Stimulated activated CD8-positive, alpha-beta memory T cell treated with anti-CD3 and anti-CD28 coated beads, Interleukin-12 subunit alpha, Interleukin-12 subunit beta, amount 100 ng/mL, for 1 hour (primary cell): ENCODE measurements around the gene F5.
A peak's percentile ranks its signal among the peaks of the same experiment; 100 is the strongest.
"Not testable (repeated sequence)": the region's sequence is repeated elsewhere in the genome, so short reads cannot be mapped to it uniquely, and the experiment has no call there.

Experiments used
- DNase-seq: peaks from one replicate; pipeline ENCODE4 v3.0.0-alpha.2; 2020; ENCODE audit warnings: low read depth

The F5 gene

DNA sequence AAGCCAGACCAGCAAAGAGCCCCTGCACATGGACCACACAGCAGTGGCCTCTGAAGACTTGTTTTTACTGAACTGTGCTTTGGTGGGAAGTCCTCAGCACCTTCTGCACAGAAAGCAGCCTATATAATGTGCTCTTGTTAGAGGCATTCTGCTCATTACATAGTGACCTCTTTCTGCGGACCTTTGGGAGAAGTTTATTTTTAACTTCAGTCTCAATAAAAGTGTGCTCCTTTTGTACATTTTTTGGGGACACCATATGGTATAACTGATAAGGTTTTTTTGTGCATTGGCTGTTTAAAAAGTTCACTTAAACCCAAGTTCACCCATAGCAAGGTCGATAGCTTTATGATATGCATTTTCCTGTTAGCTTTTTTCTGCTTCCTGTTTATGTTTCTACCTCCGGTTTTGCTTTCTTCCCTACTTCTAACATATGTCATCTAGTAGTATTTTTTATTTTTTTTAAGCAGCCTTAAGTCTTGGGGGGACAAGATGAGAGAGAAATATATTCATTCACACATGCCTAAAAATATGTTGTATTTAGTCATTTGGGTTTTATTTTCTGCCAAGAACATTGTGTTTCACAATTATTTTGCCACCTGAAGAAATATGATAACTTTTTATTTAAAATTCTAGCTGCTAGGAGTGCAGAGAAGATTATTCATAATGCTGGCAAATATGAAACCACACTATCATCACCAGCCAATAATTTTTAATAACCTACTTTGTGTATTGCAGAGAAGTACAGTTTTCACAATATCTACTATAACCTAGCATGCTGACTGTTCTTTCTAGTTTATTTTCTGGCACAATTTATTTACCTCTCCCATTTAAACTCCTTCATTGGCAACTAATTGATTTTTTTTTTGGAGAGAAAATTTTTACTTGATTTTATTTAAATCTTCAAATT is 77.6 kb downstream of the F5 start:
- no peak for DNase-seq

- no peak for DNase-seq
These were observed 78.9 kb downstream of the F5 start for GRCh38 chr1:169507413-169507812.

DNA sequence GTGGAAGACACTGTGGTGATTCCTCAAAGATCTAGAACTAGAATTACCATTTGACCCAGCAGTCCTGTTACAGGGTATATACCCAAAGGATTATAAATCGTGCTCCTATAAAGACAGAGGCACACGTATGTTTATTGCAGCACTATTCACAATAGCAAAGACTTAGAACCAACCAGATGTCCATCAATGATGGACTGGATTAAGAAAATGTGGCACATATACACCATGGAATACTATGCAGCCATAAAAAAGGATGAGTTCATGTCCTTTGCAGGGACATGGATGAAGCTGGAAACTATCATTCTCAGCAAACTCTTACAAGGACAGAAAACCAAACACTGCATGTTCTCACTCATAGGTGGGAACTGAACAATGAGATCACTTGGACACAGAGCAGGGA is 82.7 kb downstream of the F5 start:
- not testable (repeated sequence) for DNase-seq

DNA sequence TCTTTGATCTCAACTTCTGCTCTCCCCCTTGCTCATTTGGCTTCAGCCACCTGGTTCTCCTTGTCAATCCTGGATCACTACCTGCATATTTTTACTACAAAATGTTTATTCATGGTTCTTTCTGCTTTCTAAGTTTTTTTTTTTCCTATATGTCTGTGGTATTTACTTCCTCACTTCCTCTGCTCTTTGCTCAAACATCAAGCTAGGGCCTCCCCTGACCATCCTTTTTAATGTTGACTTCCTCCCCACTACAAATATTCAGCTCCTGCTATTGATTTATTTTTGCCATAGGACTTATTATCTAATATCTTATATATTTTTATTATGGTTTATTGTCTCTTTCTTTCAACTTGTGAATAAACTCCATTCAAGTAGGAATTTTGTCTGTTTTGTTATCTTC is 86.5 kb downstream of the F5 start:
- DNase-seq = no peak

DNA sequence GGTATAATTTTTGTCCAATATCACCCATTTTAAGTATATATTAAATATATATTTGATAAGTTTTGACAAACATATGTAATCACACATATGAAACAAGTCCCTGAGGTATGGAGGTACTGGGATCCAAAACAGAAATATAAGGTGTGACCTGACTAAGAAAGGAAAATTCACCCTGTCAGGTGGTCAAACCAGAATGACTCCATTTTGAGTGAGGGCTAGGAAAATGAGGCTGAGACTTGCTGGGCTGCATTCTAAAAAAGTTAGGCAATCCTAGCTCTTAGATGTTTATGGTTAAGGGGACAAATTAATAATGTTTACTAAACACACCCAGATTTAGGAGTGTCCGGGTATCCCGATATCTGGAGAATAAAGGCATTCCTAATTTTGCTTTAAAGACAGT is 89.0 kb downstream of the F5 start:
- no peak for DNase-seq

GRCh38 chr1:169495916-169496315 is 90.4 kb downstream of the F5 start:
- DNase-seq = no peak

GRCh38 chr1:169495046-169495775 is 91.1 kb downstream of the F5 start:
- DNase-seq = no peak

DNA sequence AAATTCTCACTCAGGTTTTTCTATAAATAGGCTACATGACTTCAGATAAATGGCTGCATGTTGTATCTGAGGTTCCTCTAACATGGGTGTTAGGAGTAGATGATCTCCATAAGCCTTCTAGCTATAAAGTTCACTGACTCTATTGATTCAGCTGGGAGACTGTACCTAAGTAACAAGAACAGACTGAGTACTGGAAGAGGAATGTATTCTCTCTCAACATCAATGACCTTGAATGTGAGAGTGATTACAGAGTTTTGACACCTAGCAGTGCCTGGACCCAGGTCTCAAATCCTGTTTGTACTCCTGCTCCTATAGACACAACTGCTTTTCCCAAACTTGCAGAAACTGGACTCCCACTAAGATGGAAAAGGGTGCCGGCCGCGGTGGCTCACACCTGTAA is 91.9 kb downstream of the F5 start:
- DNase-seq = no peak

- no peak for DNase-seq
These were observed 93.0 kb downstream of the F5 start for GRCh38 chr1:169493251-169493650.

DNA sequence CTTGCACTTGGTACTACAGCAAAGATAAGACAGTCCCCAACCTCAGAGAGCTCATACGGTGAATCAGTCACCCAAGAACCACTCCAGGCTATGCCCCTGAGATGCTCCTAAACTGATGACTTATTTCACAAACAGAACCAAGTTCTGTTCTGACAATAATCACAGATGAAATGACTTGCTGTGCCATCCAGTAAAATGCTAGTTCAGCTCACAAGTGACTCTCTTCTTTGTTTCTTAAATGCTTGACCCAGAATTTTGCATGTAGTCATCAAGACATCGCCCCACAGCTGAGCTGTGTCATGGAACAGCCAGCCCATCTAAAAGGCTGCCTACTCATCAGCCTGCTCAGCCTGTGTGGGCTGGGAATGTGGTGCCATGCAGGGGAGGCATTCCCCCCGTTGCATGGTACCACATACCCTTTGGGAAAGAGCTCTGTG is 94.4 kb downstream of the F5 start:
- DNase-seq = no peak

DNA sequence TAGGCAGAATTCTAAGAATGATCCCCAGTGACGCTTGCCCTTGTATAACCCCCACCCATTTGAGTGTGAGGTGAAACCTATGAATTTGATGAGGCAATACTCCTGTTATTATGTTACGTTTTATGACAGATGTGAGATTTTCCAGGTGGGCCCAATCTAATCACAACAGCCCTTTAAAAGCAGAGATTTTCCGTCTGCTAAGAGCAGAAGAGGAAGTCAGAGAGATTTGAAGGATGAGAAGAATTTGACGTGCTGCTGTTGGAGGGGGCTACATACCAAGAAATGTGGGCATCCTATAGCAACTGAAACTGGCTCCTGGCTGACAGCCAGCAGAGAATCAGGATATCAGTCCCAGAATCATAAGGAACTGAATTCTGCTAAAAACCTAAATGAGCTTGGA is 98.1 kb downstream of the F5 start:
- DNase-seq = no peak

GRCh38 chr1:169487561-169487960 is 98.7 kb downstream of the F5 start:
- DNase-seq = no peak

DNA sequence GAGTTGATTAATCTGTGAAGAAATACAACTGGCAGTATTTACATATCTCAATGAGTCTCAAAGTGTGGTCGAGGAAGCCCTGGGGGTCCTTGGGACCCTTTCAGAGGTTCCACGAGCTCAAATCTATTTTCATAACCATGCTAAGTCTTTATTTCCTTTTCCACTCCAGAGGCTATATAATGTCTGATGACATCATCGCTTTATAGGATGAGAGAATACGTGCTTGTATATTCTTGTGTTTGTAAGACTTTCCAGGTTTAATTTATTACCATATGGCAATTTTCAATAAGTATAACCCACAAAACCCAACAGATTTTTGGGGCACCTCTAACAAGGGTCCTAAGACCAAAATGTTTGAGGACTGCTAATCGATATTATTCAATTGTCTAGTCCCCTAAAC is 99.1 kb downstream of the F5 start:
- no peak for DNase-seq

DNA sequence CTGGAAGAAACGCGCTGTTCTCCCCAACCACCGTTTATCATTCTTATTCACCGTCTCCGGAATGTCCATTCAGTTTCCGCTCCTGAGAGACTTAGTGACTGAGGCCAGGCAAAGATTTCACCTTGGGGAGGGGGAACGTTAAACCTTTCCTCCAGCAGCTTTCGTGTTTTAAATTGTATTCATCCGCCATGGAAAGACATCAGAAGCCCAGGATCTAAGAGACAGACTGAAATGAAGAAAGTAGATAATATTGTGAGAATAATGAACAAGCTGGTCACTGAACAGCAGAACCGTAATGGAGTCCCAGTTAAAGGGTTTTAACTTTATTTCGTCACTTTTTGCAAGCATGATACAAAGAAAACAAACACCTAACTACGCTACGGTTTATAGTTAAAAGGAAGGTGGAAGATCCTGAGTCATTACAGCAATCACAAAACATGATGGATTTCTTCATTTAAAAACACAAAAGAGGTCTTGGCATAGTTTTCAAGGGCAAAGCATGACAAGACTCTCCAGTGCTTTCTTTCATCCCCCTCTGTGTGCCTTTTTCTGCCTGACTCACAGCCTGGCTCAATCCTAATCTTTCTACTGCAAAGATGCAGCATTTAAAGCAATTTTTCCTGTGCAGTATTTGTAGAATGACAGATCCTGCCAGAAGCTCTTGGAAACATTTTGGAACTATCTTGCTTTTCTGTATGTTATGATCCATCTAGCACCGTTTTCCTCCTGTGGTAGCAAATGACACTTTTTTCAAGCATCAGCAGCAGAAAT is 99.8 kb downstream of the F5 start:
- DNase-seq = no peak

- DNase-seq = peak; percentile 89
These were observed 100.6 kb downstream of the F5 start, which contains the start of gene SLC19A2 for GRCh38 chr1:169485431-169486280. TSS of gene SLC19A2 (minus strand) at chr1:169485944. CDS start at chr1:169485766, 178 bp downstream.

DNA sequence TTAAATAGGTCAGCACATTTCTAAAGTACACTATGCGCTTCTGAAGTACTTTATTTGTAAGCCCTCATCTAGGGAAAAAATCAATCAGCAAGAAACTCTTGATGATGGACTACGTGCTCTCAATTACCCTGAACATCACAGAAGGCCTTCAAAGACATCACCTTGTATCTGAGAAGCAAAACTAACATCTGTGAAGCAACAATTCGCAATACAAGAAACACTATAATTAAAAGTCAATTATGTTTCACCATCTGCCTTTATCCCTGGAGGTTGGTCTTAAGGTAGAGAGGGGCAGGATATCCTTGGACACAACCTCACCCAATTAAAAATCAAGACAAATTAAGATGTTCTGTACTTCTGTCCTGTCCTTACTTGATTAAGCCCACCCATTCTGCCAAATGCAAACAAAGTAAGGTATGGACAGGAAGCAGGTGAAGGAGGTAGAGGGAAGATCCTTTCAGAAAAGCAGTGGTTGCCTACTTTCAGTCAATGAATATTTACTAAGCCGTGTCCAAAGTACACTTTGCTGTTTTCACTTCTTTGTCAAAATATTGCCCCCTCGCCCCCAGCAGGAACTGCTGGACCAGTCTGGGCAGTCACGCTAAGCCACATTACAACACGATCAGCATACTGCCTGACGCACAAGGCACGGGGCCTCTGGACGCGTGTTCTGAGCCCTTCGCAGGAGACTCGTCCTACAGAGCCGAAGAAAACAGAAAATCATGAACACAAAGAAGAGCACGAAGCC is 101.4 kb downstream of the F5 start:
- peak; percentile 6 for DNase-seq

DNA sequence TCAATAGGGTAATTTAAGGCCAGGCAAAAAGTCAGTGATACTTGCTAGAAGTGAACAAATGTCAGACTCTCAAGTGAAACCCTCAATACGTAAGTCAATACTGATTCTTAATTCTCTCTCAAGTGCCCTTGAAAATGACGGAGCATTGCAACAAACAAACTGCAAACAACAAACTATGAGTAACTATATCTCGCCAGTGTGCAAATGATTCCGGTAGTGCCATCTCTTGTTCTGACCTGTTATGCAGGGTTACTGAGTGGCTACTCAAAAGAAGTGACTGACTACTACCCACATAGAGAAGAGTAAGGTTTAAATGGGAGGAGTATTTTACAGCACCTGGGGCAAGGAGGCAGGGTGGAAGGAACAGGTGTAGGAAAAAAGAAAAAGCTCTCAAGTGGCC is 102.2 kb downstream of the F5 start:
- no peak for DNase-seq

- DNase-seq = no peak
These were observed 102.7 kb downstream of the F5 start for GRCh38 chr1:169483500-169483966.

GRCh38 chr1:169479363-169480066 is 106.8 kb downstream of the F5 start:
- no peak for DNase-seq

DNA sequence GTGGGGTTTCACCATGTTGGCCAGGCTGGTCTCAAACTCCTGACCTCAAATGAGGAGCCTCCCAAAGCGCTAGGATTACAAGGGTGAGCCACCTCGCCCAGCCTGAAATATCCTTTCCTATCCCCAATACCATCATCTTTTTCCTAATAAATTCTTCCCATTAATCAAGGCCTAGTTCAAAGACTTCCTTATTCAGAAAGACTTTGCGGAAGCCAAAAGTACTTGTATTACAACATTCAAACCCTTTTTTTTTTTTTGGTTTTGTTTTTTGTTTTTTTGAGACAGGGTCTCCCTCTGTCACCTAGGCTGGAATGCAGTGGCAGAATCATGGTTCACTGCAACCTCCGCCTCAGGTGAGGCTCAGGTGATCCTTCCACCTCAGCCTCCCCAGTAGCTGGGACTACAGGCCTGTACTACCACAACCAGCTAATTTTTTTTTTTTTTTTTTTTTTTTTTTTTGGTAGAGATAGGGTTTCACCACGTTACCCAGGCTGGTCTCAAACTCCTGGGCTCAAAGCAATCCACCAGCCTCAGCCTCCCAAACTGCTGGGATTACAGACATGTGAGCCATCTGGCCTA is 108.1 kb downstream of the F5 start:
- DNase-seq = no peak
